Measurements from ENCODE around the gene MAP2K3. TPM values are rescaled to one million over a fixed set of nuclear protein-coding genes. Genes with fewer than 3 reads are reported as not detected.

The MAP2K3 gene
- total RNA-seq (2014; rRNA removed; shearing (Covaris generic)): 14.7 and 21.1 TPM in 2 replicates

DNA sequence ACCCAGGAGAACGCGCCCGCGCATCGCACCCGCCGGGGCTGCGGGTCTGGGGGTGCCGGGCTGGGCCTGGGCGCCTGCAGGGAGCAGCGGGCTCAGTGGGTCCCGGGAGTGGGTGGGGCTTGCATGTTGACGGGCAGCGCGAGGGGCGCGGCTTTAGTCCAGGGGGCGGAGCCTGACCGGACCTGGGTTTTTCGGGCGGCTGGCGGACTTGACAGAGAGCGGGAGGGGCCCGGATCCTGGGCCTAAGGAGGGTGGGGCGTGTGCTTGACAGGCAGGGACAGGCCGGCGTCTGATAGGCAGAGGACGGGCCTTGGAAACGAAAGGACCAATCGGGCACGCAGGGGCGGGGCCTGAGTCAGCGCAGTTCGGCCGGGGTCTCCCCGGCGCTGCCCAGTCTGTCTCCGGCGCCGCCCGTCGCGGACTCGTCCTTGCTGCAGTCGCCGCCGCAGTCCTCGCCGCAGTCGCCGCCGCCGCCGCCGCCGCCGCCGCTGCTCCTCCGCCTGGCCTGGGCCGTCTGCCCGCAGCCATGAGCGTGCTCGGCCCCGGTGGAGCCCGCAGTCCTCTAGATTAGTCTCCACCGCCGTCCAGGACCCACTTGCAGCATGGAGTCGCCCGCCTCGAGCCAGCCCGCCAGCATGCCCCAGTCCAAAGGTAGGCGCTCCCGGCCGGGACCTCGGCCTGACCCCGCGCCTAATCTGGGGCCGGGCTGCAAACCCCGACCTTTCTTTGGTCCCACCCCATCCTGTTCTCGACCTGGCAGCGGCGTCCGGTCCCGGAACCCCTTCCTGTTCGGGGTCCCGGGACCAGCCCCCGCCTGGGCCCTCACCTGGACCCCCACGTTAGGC lies at the start of gene MAP2K3:
Gene MAP2K3 (plus strand): TSS at position 393 of the 845 bp plus-strand sequence. CDS start 210 bp downstream, at position 603.
- H3K36me3 ChIP-seq: peaks cover 23% of the 10 kb centered on the region
- no peaks in the 10 kb centered on the region for H3K27me3 ChIP-seq (replicated peaks)
- H3K27ac ChIP-seq: peak within 1 kb of the TSS; percentile 30; the same call in 1 of the 2 replicates
- H3K4me1 ChIP-seq (replicated peaks): peaks cover 60% of the 10 kb centered on the region
- peak; percentile 97 to 99 for DNase-seq (ENCODE audit: low read depth in 1 of 2, low spot score in 2 of 2)
- H3K4me3 ChIP-seq: peak within 1 kb of the TSS; percentile 88
- no peaks in the 10 kb centered on the region for H3K9me3 ChIP-seq (replicated peaks)

DNA sequence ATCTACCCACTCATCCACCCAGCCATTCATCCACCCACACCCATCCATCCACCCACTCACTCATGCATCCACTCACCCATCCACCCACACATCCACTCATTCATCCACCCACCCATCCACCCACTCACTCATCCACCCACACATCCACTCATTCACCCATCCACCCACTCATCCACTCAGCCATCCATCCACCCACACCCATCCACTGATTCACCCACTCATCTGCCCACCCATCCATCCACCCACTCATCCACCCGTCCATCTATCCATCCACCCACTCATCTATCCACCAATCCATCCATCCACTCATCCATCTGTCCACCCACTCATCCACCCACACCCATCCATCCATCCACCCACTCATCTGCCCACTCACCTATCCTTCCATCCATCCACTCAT lies 48.6 kb upstream of the MAP2K3 start:
- peaks cover 10% of the 10 kb centered on the region for H3K4me1 ChIP-seq (replicated peaks)
- H3K27me3 ChIP-seq (replicated peaks): no peaks in the 10 kb centered on the region
- no peaks in the 10 kb centered on the region for H3K9me3 ChIP-seq (replicated peaks)
- DNase-seq (ENCODE audit: low read depth in 1 of 2, low spot score in 2 of 2): no peak
- H3K27ac ChIP-seq: no peak overlapping the region
- no peaks in the 10 kb centered on the region for H3K36me3 ChIP-seq
- H3K4me3 ChIP-seq: no peak overlapping the region

DNA sequence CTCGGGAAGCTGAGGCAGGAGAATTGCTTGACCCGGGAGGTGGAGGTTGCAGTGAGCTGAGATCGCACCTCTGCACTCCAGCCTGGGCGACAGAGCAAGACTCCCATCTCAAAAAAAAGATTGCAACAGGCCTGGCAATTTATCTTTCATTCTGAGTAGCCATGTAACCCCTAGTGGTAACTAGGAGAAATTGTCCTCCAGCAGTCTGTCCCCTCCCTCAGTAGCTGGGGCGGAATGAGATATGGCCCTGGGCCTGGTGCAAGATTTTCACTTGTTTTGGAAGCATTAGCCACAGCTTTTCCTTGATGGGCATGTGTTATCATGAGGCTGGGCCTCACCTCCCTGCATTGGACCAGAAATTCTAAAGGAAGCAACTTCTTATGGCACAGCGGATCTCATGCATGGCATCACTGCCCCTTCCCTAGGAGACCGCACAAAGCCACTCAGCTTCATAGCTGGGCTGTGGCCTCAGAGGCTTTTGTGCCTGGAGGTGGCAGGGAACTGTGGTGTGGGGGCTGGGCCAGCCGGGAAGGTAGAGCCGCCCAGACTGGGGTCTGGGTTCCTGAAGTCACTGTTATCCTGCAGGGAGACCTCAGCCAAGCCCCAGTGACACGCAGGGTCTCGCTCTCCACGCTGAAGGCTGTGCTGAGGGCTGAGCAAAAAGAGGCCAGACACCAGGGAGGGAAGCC lies 44.7 kb upstream of the MAP2K3 start:
- DNase-seq (ENCODE audit: low read depth in 1 of 2, low spot score in 2 of 2): no peak
- peaks cover under 1% of the 10 kb centered on the region for H3K4me1 ChIP-seq (replicated peaks)
- no peak overlapping the region for H3K27ac ChIP-seq
- H3K9me3 ChIP-seq (replicated peaks): no peaks in the 10 kb centered on the region
- no peak overlapping the region for H3K4me3 ChIP-seq
- no peaks in the 10 kb centered on the region for H3K36me3 ChIP-seq
- no peaks in the 10 kb centered on the region for H3K27me3 ChIP-seq (replicated peaks)

- no peaks in the 10 kb centered on the region for H3K4me1 ChIP-seq (replicated peaks)
- H3K27me3 ChIP-seq (replicated peaks): no peaks in the 10 kb centered on the region
- no peaks in the 10 kb centered on the region for H3K36me3 ChIP-seq
- H3K4me3 ChIP-seq: no peak overlapping the region
- H3K27ac ChIP-seq: no peak overlapping the region
- H3K9me3 ChIP-seq (replicated peaks): no peaks in the 10 kb centered on the region
- DNase-seq (ENCODE audit: low read depth in 1 of 2, low spot score in 2 of 2): no peak
Measured at GRCh38 chr17:21240369-21241055, 44.0 kb upstream of the MAP2K3 start.

DNA sequence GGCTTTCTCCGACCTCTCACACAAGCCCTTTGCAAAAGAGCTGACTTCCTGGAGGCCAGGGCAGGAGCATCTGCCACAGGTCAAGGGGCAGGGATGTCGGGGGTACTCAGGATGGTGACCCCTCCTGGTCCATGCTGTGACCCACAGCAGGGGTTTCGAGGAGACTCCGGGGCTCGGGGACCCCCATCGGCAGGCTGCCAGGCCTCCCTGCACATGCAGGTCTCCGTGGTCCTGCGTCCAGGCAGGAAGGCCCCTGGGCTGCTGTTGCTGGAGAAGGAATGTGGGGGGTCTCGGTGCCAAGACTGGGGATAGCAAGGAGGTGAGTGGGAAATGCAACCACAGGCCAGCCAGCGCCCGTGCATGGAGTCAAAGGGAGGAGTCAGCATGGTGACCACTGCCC lies 42.9 kb upstream of the MAP2K3 start:
- H3K9me3 ChIP-seq (replicated peaks): no peaks in the 10 kb centered on the region
- no peak overlapping the region for H3K4me3 ChIP-seq
- H3K4me1 ChIP-seq (replicated peaks): no peaks in the 10 kb centered on the region
- H3K27me3 ChIP-seq (replicated peaks): no peaks in the 10 kb centered on the region
- no peak for DNase-seq (ENCODE audit: low read depth in 1 of 2, low spot score in 2 of 2)
- H3K27ac ChIP-seq: no peak overlapping the region
- no peaks in the 10 kb centered on the region for H3K36me3 ChIP-seq

DNA sequence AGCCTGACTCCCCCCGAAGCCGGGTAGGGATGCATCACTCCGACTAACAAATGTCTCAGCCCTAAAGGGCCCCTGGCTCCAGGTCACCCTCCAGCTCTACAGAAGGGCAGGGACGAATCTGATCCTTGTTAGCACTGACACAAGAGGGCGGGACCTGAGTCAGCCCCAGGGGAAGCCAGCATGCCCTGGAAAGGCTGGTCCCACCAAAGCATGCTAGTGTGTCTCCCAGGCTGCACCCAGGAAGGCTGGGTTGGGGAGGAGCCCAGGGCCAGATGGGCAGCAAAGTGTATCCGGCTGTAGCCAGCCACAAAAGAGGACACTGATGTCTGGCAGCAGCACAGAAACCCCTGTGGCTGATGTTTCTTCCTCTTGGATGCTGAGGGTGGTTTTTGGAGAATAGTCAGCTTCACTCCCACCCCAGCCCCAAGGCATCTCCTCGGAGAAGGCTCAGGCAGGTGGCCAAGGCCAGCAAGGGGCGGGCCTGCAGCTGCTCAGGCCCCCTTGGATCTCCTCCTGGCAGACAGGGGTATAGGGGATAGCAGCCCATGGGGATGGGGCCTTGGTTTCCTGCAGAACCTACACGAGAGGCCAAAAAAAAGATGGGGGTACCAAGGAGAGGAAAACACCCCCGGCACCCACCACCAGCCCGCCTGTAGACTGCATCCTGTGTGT lies 42.3 kb upstream of the MAP2K3 start:
- no peak overlapping the region for H3K27ac ChIP-seq
- no peaks in the 10 kb centered on the region for H3K27me3 ChIP-seq (replicated peaks)
- H3K9me3 ChIP-seq (replicated peaks): no peaks in the 10 kb centered on the region
- no peak overlapping the region for H3K4me3 ChIP-seq
- no peak for DNase-seq (ENCODE audit: low read depth in 1 of 2, low spot score in 2 of 2)
- H3K36me3 ChIP-seq: no peaks in the 10 kb centered on the region
- H3K4me1 ChIP-seq (replicated peaks): no peaks in the 10 kb centered on the region

DNA sequence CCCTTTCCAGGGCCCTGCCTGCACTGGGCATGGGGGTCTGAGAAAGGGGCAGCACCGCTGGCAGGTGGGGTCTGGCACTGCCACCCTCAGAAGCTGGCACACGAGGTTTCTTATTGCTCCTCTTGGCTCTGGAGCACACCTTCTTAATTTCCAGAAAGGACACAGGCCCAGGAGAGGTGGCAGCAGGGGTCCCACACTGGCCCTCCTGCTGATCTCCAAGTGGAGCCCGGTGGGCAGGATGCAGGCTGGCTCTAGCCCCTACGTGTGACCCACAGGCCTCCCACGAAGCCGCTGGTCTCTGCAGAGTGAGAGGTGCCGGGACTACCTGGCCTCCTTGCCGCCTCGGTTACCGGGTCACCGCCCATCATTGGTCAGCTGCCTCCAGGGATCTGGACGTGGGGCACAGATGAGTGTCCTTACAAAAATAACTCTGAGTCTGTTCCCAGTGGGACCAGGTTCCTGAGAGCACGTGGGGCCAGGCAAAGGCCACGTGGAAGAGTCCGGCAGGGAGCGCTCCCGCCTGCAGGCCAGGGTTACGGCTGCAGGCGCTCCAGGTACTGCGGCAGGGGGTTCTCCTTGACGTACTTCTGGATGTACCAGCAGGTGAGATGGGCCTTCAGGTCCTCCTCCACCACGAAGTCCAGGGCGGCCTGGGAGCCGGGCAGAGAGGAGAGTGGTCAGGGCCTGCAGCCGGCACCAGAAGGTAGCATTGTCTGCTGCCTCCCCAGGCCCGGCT lies 41.6 kb upstream of the MAP2K3 start:
- H3K9me3 ChIP-seq (replicated peaks): no peaks in the 10 kb centered on the region
- H3K36me3 ChIP-seq: no peaks in the 10 kb centered on the region
- H3K27me3 ChIP-seq (replicated peaks): no peaks in the 10 kb centered on the region
- H3K27ac ChIP-seq: no peak overlapping the region
- DNase-seq (ENCODE audit: low read depth in 1 of 2, low spot score in 2 of 2): no peak
- no peak overlapping the region for H3K4me3 ChIP-seq
- H3K4me1 ChIP-seq (replicated peaks): no peaks in the 10 kb centered on the region

DNA sequence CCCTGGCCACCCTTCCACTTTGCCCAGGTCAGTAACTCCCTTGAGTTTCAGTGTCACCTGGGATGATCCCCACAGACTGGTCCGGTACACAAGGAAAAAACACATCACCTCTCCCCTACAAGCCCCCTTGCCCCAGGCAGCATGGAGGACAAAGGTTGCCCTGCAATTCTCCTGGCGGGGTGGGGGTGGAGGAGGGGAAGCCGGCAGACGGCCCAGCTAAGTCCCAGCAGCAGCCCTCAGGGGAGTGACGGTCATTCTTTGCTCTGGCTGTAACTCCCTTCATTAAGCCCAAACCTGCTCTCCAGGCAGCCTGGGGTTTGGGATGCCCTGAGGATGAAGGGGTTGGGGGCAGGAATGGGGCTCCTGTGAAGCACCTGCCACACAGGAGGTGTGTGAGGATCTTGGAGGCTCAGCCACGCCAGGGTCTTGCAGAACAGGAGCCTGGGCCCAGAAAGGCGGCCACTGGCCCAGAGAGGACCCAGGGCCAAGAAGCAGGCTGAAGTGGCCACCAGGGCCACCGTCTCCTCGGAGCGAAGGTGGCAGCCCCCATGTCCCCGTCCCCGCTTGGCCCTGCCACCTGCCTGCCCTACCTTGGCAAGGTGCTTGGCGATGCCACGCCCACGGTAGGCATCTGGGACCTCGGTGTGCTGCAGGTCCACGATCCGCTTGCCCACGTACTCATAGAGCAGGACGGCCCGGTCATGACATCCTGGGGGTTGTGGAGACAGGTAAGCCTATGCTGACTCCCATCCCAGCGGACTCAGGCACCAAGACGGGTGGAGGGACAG lies 40.8 kb upstream of the MAP2K3 start:
- DNase-seq (ENCODE audit: low read depth in 1 of 2, low spot score in 2 of 2): no peak
- Histone ChIP-seq H3K36me3 (no peaks in the 10 kb centered on the region), H3K4me1 (replicated peaks) (no peaks in the 10 kb centered on the region), H3K4me3 (no peak overlapping the region), H3K27me3 (replicated peaks) (no peaks in the 10 kb centered on the region), H3K9me3 (replicated peaks) (no peaks in the 10 kb centered on the region), H3K27ac (no peak overlapping the region)

DNA sequence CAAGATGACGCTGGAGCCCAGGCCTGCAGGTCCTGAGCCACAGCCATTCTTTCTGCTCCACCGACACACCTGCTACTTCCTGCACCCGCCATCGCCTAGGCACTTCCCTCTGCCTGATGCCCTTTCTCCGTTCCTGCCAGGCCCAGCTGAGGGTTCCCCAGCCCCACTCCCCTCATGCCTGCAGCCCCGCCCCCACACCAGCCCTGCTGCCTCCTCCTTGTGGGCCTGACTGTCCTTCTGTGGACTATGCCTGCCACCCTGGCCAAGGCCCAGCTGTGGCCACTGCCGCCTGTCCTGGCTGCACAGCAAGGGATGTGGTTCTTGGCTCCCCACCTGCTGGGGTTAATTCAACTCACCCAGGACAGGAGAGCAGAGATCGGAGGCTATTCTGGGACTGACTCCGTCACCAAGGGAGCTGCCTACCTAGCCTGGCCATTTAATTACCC lies 38.8 kb upstream of the MAP2K3 start:
- Histone ChIP-seq H3K36me3 (no peaks in the 10 kb centered on the region), H3K27me3 (replicated peaks) (no peaks in the 10 kb centered on the region), H3K9me3 (replicated peaks) (no peaks in the 10 kb centered on the region), H3K4me1 (replicated peaks) (no peaks in the 10 kb centered on the region), H3K4me3 (no peak overlapping the region), H3K27ac (no peak overlapping the region)
- no peak for DNase-seq (ENCODE audit: low read depth in 1 of 2, low spot score in 2 of 2)

- H3K27ac ChIP-seq: no peak overlapping the region
Measured at GRCh38 chr17:21246698-21247097, 37.8 kb upstream of the MAP2K3 start.

GRCh38 chr17:21247552-21248258 lies 36.8 kb upstream of the MAP2K3 start:
- H3K27me3 ChIP-seq (replicated peaks): no peaks in the 10 kb centered on the region
- peaks cover 4% of the 10 kb centered on the region; the same call in 1 of the 2 replicates for H3K4me1 ChIP-seq (replicated peaks)

More at GRCh38 chr17:21246698-21247097, 37.8 kb upstream of the MAP2K3 start:
- H3K36me3 ChIP-seq: no peaks in the 10 kb centered on the region
- no peak for DNase-seq (ENCODE audit: low read depth in 1 of 2, low spot score in 2 of 2)
- no peaks in the 10 kb centered on the region for H3K27me3 ChIP-seq (replicated peaks)
- H3K4me1 ChIP-seq (replicated peaks): no peaks in the 10 kb centered on the region
- H3K4me3 ChIP-seq: no peak overlapping the region
- H3K9me3 ChIP-seq (replicated peaks): no peaks in the 10 kb centered on the region

GRCh38 chr17:21248500-21248899 lies 36.0 kb upstream of the MAP2K3 start:
- Histone ChIP-seq H3K36me3 (no peaks in the 10 kb centered on the region), H3K4me3 (no peak overlapping the region), H3K4me1 (replicated peaks) (peaks cover 6% of the 10 kb centered on the region), H3K27me3 (replicated peaks) (no peaks in the 10 kb centered on the region), H3K9me3 (replicated peaks) (no peaks in the 10 kb centered on the region), H3K27ac (no peak overlapping the region)
- DNase-seq (ENCODE audit: low read depth in 1 of 2, low spot score in 2 of 2): no peak

More at GRCh38 chr17:21247552-21248258, 36.8 kb upstream of the MAP2K3 start:
- H3K4me3 ChIP-seq: no peak overlapping the region
- H3K27ac ChIP-seq: no peak overlapping the region
- no peaks in the 10 kb centered on the region for H3K9me3 ChIP-seq (replicated peaks)
- H3K36me3 ChIP-seq: no peaks in the 10 kb centered on the region
- DNase-seq (ENCODE audit: low read depth in 1 of 2, low spot score in 2 of 2): no peak

Data from SJSA1 (cell line).